Measurements from ENCODE around the gene CLNK. TPM values are rescaled to one million over a fixed set of nuclear protein-coding genes. Genes with fewer than 3 reads are reported as not detected.

The CLNK gene
- total and polyA plus RNA-seq, 2 of the 8 experiments (the other 6 are each of a cell fraction or from before 2014, with no cell fraction given) = not detected

DNA sequence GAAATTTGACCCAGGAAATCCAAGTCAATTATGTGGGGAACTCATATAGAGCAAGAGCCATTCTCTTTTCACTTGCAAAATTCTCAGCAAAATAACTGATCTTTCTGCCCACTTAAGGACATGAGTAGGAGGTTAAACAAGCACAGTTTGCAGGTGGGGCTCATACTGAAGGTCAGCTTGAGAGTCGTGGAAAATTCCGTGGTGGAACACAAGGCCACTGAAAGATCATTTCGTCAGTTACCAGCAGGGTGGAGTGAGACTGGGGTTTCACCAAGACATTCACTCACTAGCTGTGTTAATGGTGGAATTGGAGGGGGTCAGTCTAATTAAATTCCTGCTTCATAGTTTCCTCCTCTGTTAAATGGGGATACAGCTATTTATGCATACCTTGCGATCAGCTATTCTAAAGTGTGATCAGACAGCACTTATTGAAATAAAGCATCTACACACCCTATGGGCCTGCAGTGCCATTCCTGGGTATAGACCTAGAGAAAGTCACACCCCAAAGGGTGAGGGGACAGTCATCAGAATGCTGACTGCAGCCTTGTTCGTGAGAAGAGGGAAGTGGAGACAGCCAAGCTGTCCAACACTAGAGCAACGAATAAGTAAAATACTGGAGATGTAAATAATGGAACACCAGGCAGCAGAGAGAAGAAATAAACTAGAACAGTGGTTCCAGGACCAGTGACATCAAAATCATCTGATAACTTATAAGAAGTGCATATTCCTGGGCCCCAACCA lies 42.7 kb upstream of the CLNK start:
- no peak overlapping the region for H3K9ac ChIP-seq (replicated peaks in 1 of 4; ENCODE audit: extremely low read depth in 1 of 4, low read depth in 3 of 4, low read length in 3 of 4)
- peaks cover 0 to 4% (median 0%) of the 10 kb centered on the region in 4 experiments; a peak in 1 of 7 replicates for H3K4me1 ChIP-seq (replicated peaks in 1 of 4; ENCODE audit: control insufficient read depth in 3 of 4, insufficient read depth in 4 of 4, low read length in 3 of 4)
- H4K8ac ChIP-seq (ENCODE audit: extremely low read depth, insufficient read depth, low read length) = no peak overlapping the region
- H3K14ac ChIP-seq (ENCODE audit: insufficient read length) = no peak overlapping the region
- H3K79me1 ChIP-seq (ENCODE audit: low read depth, low read length) = no peaks in the 10 kb centered on the region
- FAIRE-seq = no peak
- 76% methylated on average over 6 of the region's 6 CpGs; no CpG with 5 or more reads in 1 of the 2 experiments for WGBS, 2 experiments (ENCODE audit: extremely low coverage in 1 of 2, insufficient coverage in 1 of 2, insufficient read length in 1 of 2, insufficient replicate concordance in 2 of 2, low coverage in 1 of 2, low lambda C conversion rate in 2 of 2, missing lambda C conversion rate in 1 of 2)
- H3K4ac ChIP-seq (replicated peaks; ENCODE audit: insufficient read length, low read depth, low read length) = no peak overlapping the region
- no peak overlapping the region for H3K18ac ChIP-seq (ENCODE audit: extremely low read depth, low read length)
- CTCF ChIA-PET (ENCODE audit: partially characterized antibody) = interaction anchor here (0.6 to 2.2 kb wide), 4 partner anchors 10 to 135 kb away, joined by 3 to 7 read pairs (median 4); no protein-coding TSS in a partner anchor
- H3K27me3 ChIP-seq (replicated peaks in 1 of 4; ENCODE audit: control insufficient read depth in 3 of 4, extremely low read depth in 1 of 4, insufficient read depth in 3 of 4, low read length in 3 of 4) = no peaks in the 10 kb centered on the region
- H4K91ac ChIP-seq (replicated peaks; ENCODE audit: insufficient read length, low read length) = no peak overlapping the region
- no peak overlapping the region for H2BK120ac ChIP-seq (replicated peaks; ENCODE audit: low read depth, low read length)
- H3K27ac ChIP-seq (ENCODE audit: low read depth, low read length) = no peak overlapping the region
- H3K4me3 ChIP-seq (ENCODE audit: extremely low read depth in 1 of 4, insufficient read depth in 2 of 4, low read depth in 3 of 4, low read length in 4 of 4) = no peak overlapping the region
- no peak overlapping the region for H2BK20ac ChIP-seq (ENCODE audit: low read length)
- no peaks in the 10 kb centered on the region for H3K79me2 ChIP-seq (ENCODE audit: control insufficient read depth in 1 of 2, insufficient read depth in 2 of 2, low read length in 2 of 2)
- no peaks in the 10 kb centered on the region for H3K36me3 ChIP-seq (ENCODE audit: control insufficient read depth in 2 of 4, insufficient read depth in 4 of 4, low read length in 3 of 4)
- H2BK15ac ChIP-seq (ENCODE audit: low read length) = no peak overlapping the region
- DNase-seq (ENCODE audit: low read depth in 1 of 2, low spot score in 2 of 2) = no peak
- H2AFZ ChIP-seq (ENCODE audit: low read length) = no peak overlapping the region
- no peak overlapping the region for H3K56ac ChIP-seq (replicated peaks; ENCODE audit: insufficient read length, low read depth, low read length)
- no peaks in the 10 kb centered on the region for H3K9me3 ChIP-seq (ENCODE audit: insufficient read depth in 2 of 2, low read depth in 1 of 2, low read length in 1 of 2)
- no peaks in the 10 kb centered on the region for H4K20me1 ChIP-seq (replicated peaks in 1 of 2; ENCODE audit: control insufficient read depth in 1 of 2, insufficient read depth in 2 of 2, low read length in 2 of 2)
- H3K23me2 ChIP-seq (ENCODE audit: low read depth, low read length) = no peaks in the 10 kb centered on the region
- H3K23ac ChIP-seq (ENCODE audit: insufficient read length) = no peak overlapping the region
- H2BK12ac ChIP-seq (ENCODE audit: low read depth, low read length) = no peak overlapping the region
- POLR2A ChIA-PET (ENCODE audit: partially characterized antibody) = no interaction called here
- no peak overlapping the region for H2BK5ac ChIP-seq (ENCODE audit: low read depth, low read length)
- H3K4me2 ChIP-seq (ENCODE audit: insufficient read depth in 1 of 2, low read depth in 2 of 2, low read length in 2 of 2) = no peak overlapping the region
- no peak overlapping the region for H2AK5ac ChIP-seq (ENCODE audit: low read depth, low read length)
- H4K5ac ChIP-seq (ENCODE audit: insufficient read length, low read depth, low read length) = no peak overlapping the region
- TF ChIP-seq CBX8 (IDR thresholded peaks at IDR 0.05; ENCODE audit: borderline replicate concordance, low read depth, low read length) (no peak), SIRT6 (IDR thresholded peaks at IDR 0.05; ENCODE audit: low read length) (no peak), RXRA (IDR thresholded peaks at IDR 0.05; ENCODE audit: insufficient read depth, low read depth, low read length) (no peak), KDM4A (IDR thresholded peaks at IDR 0.05; ENCODE audit: low read depth, low read length, severe bottlenecking) (no peak), KDM1A (IDR thresholded peaks at IDR 0.05; ENCODE audit: borderline replicate concordance, low read length) (no peak), BCL11A (IDR thresholded peaks at IDR 0.05; ENCODE audit: low read depth in 2 of 2, low read length in 2 of 2) (no peak), NRF1 (IDR thresholded peaks at IDR 0.05; ENCODE audit: low read depth, low read length) (no peak), TAF1 (IDR thresholded peaks at IDR 0.05; ENCODE audit: low read depth, low read length) (no peak), KDM5A (IDR thresholded peaks at IDR 0.05; ENCODE audit: low read length) (no peak), RAD21 (IDR thresholded peaks at IDR 0.05 in 1 of 2, conservative IDR thresholded peaks at IDR 0.05 in 1 of 2; ENCODE audit: low read depth in 2 of 2, low read length in 2 of 2) (no peak), CEBPB (IDR thresholded peaks at IDR 0.05; ENCODE audit: low read depth, low read length) (no peak), CREB1 (IDR thresholded peaks at IDR 0.05) (no peak), HDAC2 (IDR thresholded peaks at IDR 0.05; ENCODE audit: borderline replicate concordance in 1 of 2, low read depth in 2 of 2, low read length in 2 of 2) (no peak), SP1 (IDR thresholded peaks at IDR 0.05; ENCODE audit: low read depth, low read length) (no peak)
